OCI-LY7 (cell line): ENCODE data around the gene CPNE4. TPM values are rescaled to one million over a fixed set of nuclear protein-coding genes. Genes with fewer than 3 reads are reported as not detected.

Source experiments
- BruUV-seq: library from RNA; stranded (reverse); fragments of 400-500 nt; replicated peaks from 2 replicates; lab custom pipeline; 2021; lab: Mats Ljungman, UMichigan
- CTCF ChIA-PET: fragments of 300-600 bp; sonication (Branson Sonifier 250); formaldehyde crosslinking; loops from one replicate; lab custom pipeline; 2022; ENCODE audit warnings: antibody characterized with exemption; ENCODE audit not compliant: unreplicated experiment; lab: Charles Lee
- POLR2A ChIA-PET: fragments of 300-600 bp; sonication (Branson Sonifier 250); formaldehyde crosslinking; loops from one replicate; lab custom pipeline; 2022; ENCODE audit warnings: antibody characterized with exemption; lab: Charles Lee
- DNase-seq: peaks from one replicate; pipeline ENCODE4 v3.0.0-alpha.2; 2015; ENCODE audit warnings: low spot score
- H2AFZ ChIP-seq: fragments of 200-600 bp; sonication (generic), shearing (Covaris generic); 2 replicates; pipeline ENCODE4 v1.6.1; 2014; ENCODE audit warnings: mild to moderate bottlenecking, antibody characterized with exemption, low read length, moderate library complexity
- H3K27ac ChIP-seq: fragments of 200-600 bp; sonication (generic); 2 replicates; pipeline ENCODE4 v1.5.1; 2014; ENCODE audit warnings: mixed run types, low read depth, mild to moderate bottlenecking, moderate library complexity, low read length, inconsistent platforms; ENCODE audit not compliant: poor library complexity, severe bottlenecking
- H3K36me3 ChIP-seq: fragments of 200-600 bp; sonication (generic); 2 replicates; pipeline ENCODE4 v1.6.1; 2014; ENCODE audit warnings: mild to moderate bottlenecking, antibody characterized with exemption, low read length, moderate library complexity, mixed read lengths; ENCODE audit not compliant: insufficient read depth
- H3K4me1 ChIP-seq: fragments of 200-600 bp; sonication (generic); 2 replicates; pipeline ENCODE4 v1.5.1; 2014; ENCODE audit warnings: mild to moderate bottlenecking, low read length; ENCODE audit not compliant: insufficient read depth, poor library complexity, severe bottlenecking
- H3K4me2 ChIP-seq: fragments of 200-600 bp; sonication (generic); 2 replicates; pipeline ENCODE4 v1.6.1; 2014; ENCODE audit warnings: mild to moderate bottlenecking, low read length
- H3K4me3 ChIP-seq: fragments of 200-600 bp; sonication (generic); 2 replicates; pipeline ENCODE4 v1.5.1; 2014; ENCODE audit warnings: mild to moderate bottlenecking, low read depth, low read length; ENCODE audit not compliant: poor library complexity, severe bottlenecking
- H3K79me2 ChIP-seq: fragments of 200-600 bp; sonication (generic); 2 replicates; pipeline ENCODE4 v1.6.1; 2016; ENCODE audit warnings: low read depth, mild to moderate bottlenecking, low read length, moderate library complexity, mixed read lengths; ENCODE audit not compliant: insufficient read depth
- H3K9me2 ChIP-seq: fragments of 200-600 bp; sonication (generic); 2 replicates; pipeline ENCODE4 v1.6.1; 2016; ENCODE audit warnings: mild to moderate bottlenecking, low read length, mixed read lengths; ENCODE audit not compliant: insufficient read depth
- H3K9me3 ChIP-seq: fragments of 200-600 bp; sonication (generic); 2 replicates; pipeline ENCODE4 v1.6.1; 2014; ENCODE audit warnings: mild to moderate bottlenecking, mixed run types, low read length, mixed read lengths
- H4K20me1 ChIP-seq: fragments of 200-600 bp; sonication (generic); 2 replicates; pipeline ENCODE4 v1.6.1; 2014; ENCODE audit warnings: mild to moderate bottlenecking, antibody characterized with exemption, low read length, moderate library complexity, mixed read lengths; ENCODE audit not compliant: insufficient read depth
- CTCF ChIP-seq: fragments of 200-600 bp; sonication (generic); conservative IDR thresholded peaks from 2 replicates; pipeline ENCODE4 v1.5.1; 2014; ENCODE audit warnings: mild to moderate bottlenecking, antibody characterized with exemption, low read length, moderate library complexity, mixed read lengths
- EZH2phosphoT487 ChIP-seq: fragments of 200-600 bp; sonication (generic); IDR thresholded peaks from 2 replicates; pipeline ENCODE4 v1.6.1; 2018; ENCODE audit warnings: low read depth, borderline replicate concordance, mild to moderate bottlenecking, mixed run types, antibody characterized with exemption, low read length, moderate library complexity, mixed read lengths
- intact Hi-C: fragments of 100-400 bp; cut with micrococcal nuclease; formaldehyde crosslinking; loops from one replicate; pipeline ENCODE4 v1.10.0; 2022; ENCODE audit not compliant: unreplicated experiment
- total RNA-seq, 2 experiments: library from RNA; depleted of rRNA in 1 of 2; stranded (reverse); fragments of >200 nt in 1 of 2; shearing (Covaris generic) in 1 of 2; gene quantifications; 2 replicates each; pipeline ENCODE4 v1.2.3, GENCODE V29; 2014 to 2022

Gene CPNE4
- total RNA-seq, 2 experiments from 2014 or later, result not detected

- Histone ChIP-seq H3K9me2 (no peaks in the 10 kb centered on the region), H3K36me3 (no peaks in the 10 kb centered on the region), H3K4me2 (no peak overlapping the region), H2AFZ (no peak overlapping the region), H3K27ac (no peak overlapping the region), H3K4me3 (no peak overlapping the region), H3K9me3 (no peaks in the 10 kb centered on the region), H3K79me2 (no peaks in the 10 kb centered on the region), H4K20me1 (no peaks in the 10 kb centered on the region), H3K4me1 (no peaks in the 10 kb centered on the region)
- BruUV-seq, result no TSS peak
- POLR2A ChIA-PET, result no interaction called here
- CTCF ChIA-PET, result no interaction called here
- intact Hi-C loops, result no loop called here
- DNase-seq, result no peak
- TF ChIP-seq EZH2phosphoT487, result no peak
- no peak for TF ChIP-seq CTCF
Measured at GRCh38 chr3:131806736-131807135, 228.1 kb downstream of the CPNE4 start.

GRCh38 chr3:131804565-131805133 is 230.2 kb downstream of the CPNE4 start:
- CTCF ChIA-PET, result no interaction called here

More at GRCh38 chr3:131804565-131805133, 230.2 kb downstream of the CPNE4 start:
- Histone ChIP-seq H3K27ac (no peak overlapping the region), H3K36me3 (no peaks in the 10 kb centered on the region), H3K9me2 (no peaks in the 10 kb centered on the region), H3K9me3 (no peaks in the 10 kb centered on the region), H3K79me2 (no peaks in the 10 kb centered on the region), H2AFZ (no peak overlapping the region), H3K4me2 (no peak overlapping the region), H3K4me1 (no peaks in the 10 kb centered on the region), H4K20me1 (no peaks in the 10 kb centered on the region), H3K4me3 (no peak overlapping the region)
- DNase-seq, result no peak
- intact Hi-C loops, result no loop called here
- no TSS peak for BruUV-seq
- POLR2A ChIA-PET, result no interaction called here
- TF ChIP-seq CTCF (no peak), EZH2phosphoT487 (no peak)
